SK-N-SH treated with all-trans-retinoic acid at 6 μM for 48 hours (cell line): ENCODE data around the gene SYNGAP1.

Experiments used
- ATAC-seq: fragments of 200-7000 bp; cut with Tn5 transposase; 3 replicates; pipeline ENCODE4 v1.9.1; 2020; ENCODE audit warnings: mild to moderate bottlenecking, moderate library complexity
- ARNTL ChIP-seq: fragments of 450-650 bp; formaldehyde crosslinking; IDR thresholded peaks from 2 replicates; pipeline ENCODE4 v1.5.0; 2020; ENCODE audit warnings: low read depth, mild to moderate bottlenecking, moderate library complexity, borderline replicate concordance
- BACH2 ChIP-seq: fragments of 250-450 bp; sonication (Bioruptor Pico); IDR thresholded peaks from 2 replicates; pipeline ENCODE4 v1.9.0; 2021; ENCODE audit warnings: mild to moderate bottlenecking, borderline replicate concordance
- CSDC2 ChIP-seq: fragments of 250-450 bp; sonication (Bioruptor Pico); IDR thresholded peaks from 2 replicates; pipeline ENCODE4 v1.5.0; 2020; ENCODE audit warnings: mild to moderate bottlenecking, moderate library complexity
- ESRRG ChIP-seq: fragments of 250-450 bp; sonication (Bioruptor Pico); IDR thresholded peaks from 2 replicates; pipeline ENCODE4 v1.6.1; 2021; ENCODE audit warnings: mild to moderate bottlenecking
- GLIS3 ChIP-seq: fragments of 250-450 bp; sonication (Bioruptor Pico); IDR thresholded peaks from 2 replicates; pipeline ENCODE4 v1.5.0; 2020; ENCODE audit warnings: mild to moderate bottlenecking, moderate library complexity
- ISL1 ChIP-seq: fragments of 250-450 bp; sonication (Bioruptor Pico); IDR thresholded peaks from 2 replicates; pipeline ENCODE4 v2.1.2; 2022; ENCODE audit warnings: mild to moderate bottlenecking, moderate library complexity
- OSR1 ChIP-seq: fragments of 250-450 bp; sonication (Bioruptor Pico); IDR thresholded peaks from 2 replicates; pipeline ENCODE4 v1.8.0; 2022; ENCODE audit warnings: moderate library complexity, mild to moderate bottlenecking, inconsistent platforms
- PATZ1 ChIP-seq: fragments of 250-450 bp; sonication (Bioruptor Pico); IDR thresholded peaks from 2 replicates; pipeline ENCODE4 v1.8.0; 2020; ENCODE audit warnings: mild to moderate bottlenecking, moderate library complexity, borderline replicate concordance
- POU6F1 ChIP-seq: fragments of 250-450 bp; sonication (Bioruptor Pico); IDR thresholded peaks from 2 replicates; pipeline ENCODE4 v1.8.0; 2021; ENCODE audit warnings: low read depth, mild to moderate bottlenecking, moderate library complexity, borderline replicate concordance
- PPARA ChIP-seq: fragments of 250-450 bp; sonication (Bioruptor Pico); IDR thresholded peaks from 2 replicates; pipeline ENCODE4 v1.5.0; 2020; ENCODE audit warnings: mild to moderate bottlenecking, borderline replicate concordance
- SNAI2 ChIP-seq: fragments of 250-450 bp; sonication (Bioruptor Pico); IDR thresholded peaks from 2 replicates; pipeline ENCODE4 v1.5.0; 2020; ENCODE audit warnings: mild to moderate bottlenecking, moderate library complexity
- TCF4 ChIP-seq: fragments of 250-450 bp; sonication (Bioruptor Pico); IDR thresholded peaks from 2 replicates; pipeline ENCODE4 v1.8.0; 2021; ENCODE audit warnings: mild to moderate bottlenecking, moderate library complexity, borderline replicate concordance
- TOX ChIP-seq: fragments of 250-450 bp; sonication (Bioruptor Pico); IDR thresholded peaks from 2 replicates; pipeline ENCODE4 v1.8.0; 2021; ENCODE audit warnings: mild to moderate bottlenecking, moderate library complexity, borderline replicate concordance
- ZC3H10 ChIP-seq: fragments of 250-450 bp; sonication (Bioruptor Pico); IDR thresholded peaks from 2 replicates; pipeline ENCODE4 v1.5.1; 2021; ENCODE audit warnings: mild to moderate bottlenecking, moderate library complexity
- ZFP3 ChIP-seq: fragments of 250-450 bp; sonication (Bioruptor Pico); IDR thresholded peaks from 2 replicates; pipeline ENCODE4 v1.5.0; 2020; ENCODE audit warnings: mild to moderate bottlenecking, moderate library complexity
- ZFP30 ChIP-seq: fragments of 450-650 bp; formaldehyde crosslinking; IDR thresholded peaks from 2 replicates; pipeline ENCODE4 v1.5.0; 2022; ENCODE audit warnings: mild to moderate bottlenecking, moderate library complexity
- ZNF565 ChIP-seq: fragments of 450-650 bp; formaldehyde crosslinking; conservative IDR thresholded peaks from 2 replicates; pipeline ENCODE4 v1.5.0; 2020; ENCODE audit warnings: low read depth, mild to moderate bottlenecking, moderate library complexity
- ZNF8 ChIP-seq: fragments of 450-650 bp; formaldehyde crosslinking; IDR thresholded peaks from 2 replicates; pipeline ENCODE4 v1.5.0; 2020; ENCODE audit warnings: mild to moderate bottlenecking, moderate library complexity
- TF ChIP-seq, protein P1 (sequence below): fragments of 250-450 bp; sonication (Bioruptor Pico); IDR thresholded peaks from 2 replicates; pipeline ENCODE4 v1.5.0; 2020; ENCODE audit warnings: mild to moderate bottlenecking, moderate library complexity
- TF ChIP-seq, protein P2 (sequence below): fragments of 250-450 bp; sonication (Bioruptor Pico); IDR thresholded peaks from 2 replicates; pipeline ENCODE4 v1.5.1; 2021; ENCODE audit warnings: mild to moderate bottlenecking, moderate library complexity
- TF ChIP-seq, protein P3 (sequence below): fragments of 250-450 bp; sonication (Bioruptor Pico); IDR thresholded peaks from 2 replicates; pipeline ENCODE4 v1.5.1; 2020; ENCODE audit warnings: low read depth, mild to moderate bottlenecking, moderate library complexity

The SYNGAP1 gene

DNA sequence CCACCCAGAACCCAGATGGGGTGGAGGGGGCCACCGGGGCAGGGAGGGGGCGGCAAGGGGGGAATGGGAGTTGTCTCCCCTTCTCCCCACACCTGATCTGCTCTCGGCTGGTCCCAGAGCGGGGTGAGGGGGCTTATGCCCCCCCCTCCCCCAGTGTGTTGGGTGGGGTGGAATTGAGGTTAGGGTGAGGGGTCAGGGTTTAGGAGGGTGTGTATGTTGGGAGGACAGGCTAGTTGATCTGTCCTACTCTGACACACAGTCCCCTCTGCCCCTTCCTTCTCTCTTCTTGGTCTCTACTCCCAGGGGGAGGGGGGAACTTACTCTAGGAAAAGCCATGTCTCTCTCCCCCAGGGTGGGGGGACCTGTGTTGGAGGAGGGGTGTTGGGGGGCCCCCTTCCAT lies 32.6 kb downstream of the SYNGAP1 start:
- no peak for TF ChIP-seq SNAI2
- TF ChIP-seq ZC3H10 (CRISPR knock-in tag), result no peak
- no peak for ATAC-seq

GRCh38 chr6:33453393-33454008 lies 33.6 kb downstream of the SYNGAP1 start:
- peak; percentile 18 for ATAC-seq
- TF ChIP-seq POU6F1 (CRISPR knock-in tag) (no peak), BACH2 (CRISPR knock-in tag) (no peak), TOX (CRISPR knock-in tag) (no peak), ARNTL (CRISPR knock-in tag) (no peak), GLIS3 (CRISPR knock-in tag) (no peak), ZNF8 (CRISPR knock-in tag) (no peak), PPARA (CRISPR knock-in tag) (no peak), CSDC2 (CRISPR knock-in tag) (no peak), TCF4 (CRISPR knock-in tag) (no peak), ISL1 (CRISPR knock-in tag) (no peak), ZFP30 (CRISPR knock-in tag) (no peak), ZNF565 (CRISPR knock-in tag) (no peak), PATZ1 (CRISPR knock-in tag) (no peak), OSR1 (CRISPR knock-in tag) (no peak), SNAI2 (no peak), ESRRG (CRISPR knock-in tag) (no peak)
- TF ChIP-seq, protein P1, sequence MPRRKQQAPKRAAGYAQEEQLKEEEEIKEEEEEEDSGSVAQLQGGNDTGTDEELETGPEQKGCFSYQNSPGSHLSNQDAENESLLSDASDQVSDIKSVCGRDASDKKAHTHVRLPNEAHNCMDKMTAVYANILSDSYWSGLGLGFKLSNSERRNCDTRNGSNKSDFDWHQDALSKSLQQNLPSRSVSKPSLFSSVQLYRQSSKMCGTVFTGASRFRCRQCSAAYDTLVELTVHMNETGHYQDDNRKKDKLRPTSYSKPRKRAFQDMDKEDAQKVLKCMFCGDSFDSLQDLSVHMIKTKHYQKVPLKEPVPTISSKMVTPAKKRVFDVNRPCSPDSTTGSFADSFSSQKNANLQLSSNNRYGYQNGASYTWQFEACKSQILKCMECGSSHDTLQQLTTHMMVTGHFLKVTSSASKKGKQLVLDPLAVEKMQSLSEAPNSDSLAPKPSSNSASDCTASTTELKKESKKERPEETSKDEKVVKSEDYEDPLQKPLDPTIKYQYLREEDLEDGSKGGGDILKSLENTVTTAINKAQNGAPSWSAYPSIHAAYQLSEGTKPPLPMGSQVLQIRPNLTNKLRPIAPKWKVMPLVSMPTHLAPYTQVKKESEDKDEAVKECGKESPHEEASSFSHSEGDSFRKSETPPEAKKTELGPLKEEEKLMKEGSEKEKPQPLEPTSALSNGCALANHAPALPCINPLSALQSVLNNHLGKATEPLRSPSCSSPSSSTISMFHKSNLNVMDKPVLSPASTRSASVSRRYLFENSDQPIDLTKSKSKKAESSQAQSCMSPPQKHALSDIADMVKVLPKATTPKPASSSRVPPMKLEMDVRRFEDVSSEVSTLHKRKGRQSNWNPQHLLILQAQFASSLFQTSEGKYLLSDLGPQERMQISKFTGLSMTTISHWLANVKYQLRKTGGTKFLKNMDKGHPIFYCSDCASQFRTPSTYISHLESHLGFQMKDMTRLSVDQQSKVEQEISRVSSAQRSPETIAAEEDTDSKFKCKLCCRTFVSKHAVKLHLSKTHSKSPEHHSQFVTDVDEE (CRISPR knock-in tag), result no peak
- TF ChIP-seq, protein P2, sequence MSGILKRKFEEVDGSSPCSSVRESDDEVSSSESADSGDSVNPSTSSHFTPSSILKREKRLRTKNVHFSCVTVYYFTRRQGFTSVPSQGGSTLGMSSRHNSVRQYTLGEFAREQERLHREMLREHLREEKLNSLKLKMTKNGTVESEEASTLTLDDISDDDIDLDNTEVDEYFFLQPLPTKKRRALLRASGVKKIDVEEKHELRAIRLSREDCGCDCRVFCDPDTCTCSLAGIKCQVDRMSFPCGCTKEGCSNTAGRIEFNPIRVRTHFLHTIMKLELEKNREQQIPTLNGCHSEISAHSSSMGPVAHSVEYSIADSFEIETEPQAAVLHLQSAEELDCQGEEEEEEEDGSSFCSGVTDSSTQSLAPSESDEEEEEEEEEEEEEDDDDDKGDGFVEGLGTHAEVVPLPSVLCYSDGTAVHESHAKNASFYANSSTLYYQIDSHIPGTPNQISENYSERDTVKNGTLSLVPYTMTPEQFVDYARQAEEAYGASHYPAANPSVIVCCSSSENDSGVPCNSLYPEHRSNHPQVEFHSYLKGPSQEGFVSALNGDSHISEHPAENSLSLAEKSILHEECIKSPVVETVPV, result no peak
- TF ChIP-seq, protein P3, sequence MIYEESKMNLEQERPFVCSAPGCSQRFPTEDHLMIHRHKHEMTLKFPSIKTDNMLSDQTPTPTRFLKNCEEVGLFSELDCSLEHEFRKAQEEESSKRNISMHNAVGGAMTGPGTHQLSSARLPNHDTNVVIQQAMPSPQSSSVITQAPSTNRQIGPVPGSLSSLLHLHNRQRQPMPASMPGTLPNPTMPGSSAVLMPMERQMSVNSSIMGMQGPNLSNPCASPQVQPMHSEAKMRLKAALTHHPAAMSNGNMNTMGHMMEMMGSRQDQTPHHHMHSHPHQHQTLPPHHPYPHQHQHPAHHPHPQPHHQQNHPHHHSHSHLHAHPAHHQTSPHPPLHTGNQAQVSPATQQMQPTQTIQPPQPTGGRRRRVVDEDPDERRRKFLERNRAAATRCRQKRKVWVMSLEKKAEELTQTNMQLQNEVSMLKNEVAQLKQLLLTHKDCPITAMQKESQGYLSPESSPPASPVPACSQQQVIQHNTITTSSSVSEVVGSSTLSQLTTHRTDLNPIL (CRISPR knock-in tag), result no peak

- peak; percentile 99 for ATAC-seq
- no peak for TF ChIP-seq ARNTL (CRISPR knock-in tag)
- 0 out of 2 replicates have a peak, but pooled peaks have one; percentile 19 for TF ChIP-seq ZFP30 (CRISPR knock-in tag)
- 0 out of 2 replicates have a peak, but pooled peaks have one; percentile 8 for TF ChIP-seq ZFP3 (CRISPR knock-in tag)
Observed at GRCh38 chr6:33454009-33454946, 34.4 kb downstream of the SYNGAP1 start, which contains the start of gene ZBTB9. Gene ZBTB9, plus strand, starts transcription at chr6:33454576. Its CDS starts 525 bp downstream, at chr6:33455101.
